ENCODE results near the gene FBXL16.
A peak's percentile ranks its signal among the peaks of the same experiment; 100 is the strongest.

Gene FBXL16

DNA sequence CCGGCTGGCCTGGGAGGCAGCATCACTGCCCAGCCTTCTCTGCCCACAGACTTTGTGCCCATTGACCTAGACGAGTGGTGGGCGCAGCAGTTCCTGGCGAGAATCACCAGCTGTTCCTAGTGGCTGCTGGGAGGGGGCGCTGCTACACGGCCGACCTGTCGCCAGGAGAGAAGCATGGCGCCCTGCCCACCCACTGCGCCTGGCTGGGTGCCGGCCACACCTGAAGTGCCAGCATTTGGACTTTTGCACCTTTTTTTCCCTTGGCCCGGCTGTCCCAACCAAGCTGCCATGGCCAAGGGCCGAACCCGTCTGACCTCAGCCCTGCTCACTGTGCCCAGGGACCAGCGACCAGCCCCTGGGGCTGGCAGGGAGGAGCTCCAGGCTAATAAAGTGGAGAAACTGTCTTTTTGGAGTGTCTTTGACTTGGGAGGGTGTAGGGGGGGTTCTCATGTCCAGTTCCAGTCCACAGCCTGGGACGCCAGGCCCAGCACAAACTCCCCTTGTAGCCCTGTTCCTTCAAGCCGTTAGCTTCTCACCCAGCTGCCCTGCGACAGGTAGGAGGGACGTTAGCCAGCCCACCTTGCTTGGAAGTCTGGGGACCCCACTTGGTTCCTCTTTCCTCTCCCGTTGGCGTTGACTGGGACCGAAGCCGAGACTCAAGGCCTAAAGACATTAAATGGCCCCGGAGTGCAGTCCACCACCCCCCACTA, 57.4 kb downstream of the FBXL16 start:
- FAIRE-seq (peak; percentile 71), DNase-seq (ENCODE audit: extremely low spot score, insufficient read length, low read depth) (peak; percentile 57)

DNA sequence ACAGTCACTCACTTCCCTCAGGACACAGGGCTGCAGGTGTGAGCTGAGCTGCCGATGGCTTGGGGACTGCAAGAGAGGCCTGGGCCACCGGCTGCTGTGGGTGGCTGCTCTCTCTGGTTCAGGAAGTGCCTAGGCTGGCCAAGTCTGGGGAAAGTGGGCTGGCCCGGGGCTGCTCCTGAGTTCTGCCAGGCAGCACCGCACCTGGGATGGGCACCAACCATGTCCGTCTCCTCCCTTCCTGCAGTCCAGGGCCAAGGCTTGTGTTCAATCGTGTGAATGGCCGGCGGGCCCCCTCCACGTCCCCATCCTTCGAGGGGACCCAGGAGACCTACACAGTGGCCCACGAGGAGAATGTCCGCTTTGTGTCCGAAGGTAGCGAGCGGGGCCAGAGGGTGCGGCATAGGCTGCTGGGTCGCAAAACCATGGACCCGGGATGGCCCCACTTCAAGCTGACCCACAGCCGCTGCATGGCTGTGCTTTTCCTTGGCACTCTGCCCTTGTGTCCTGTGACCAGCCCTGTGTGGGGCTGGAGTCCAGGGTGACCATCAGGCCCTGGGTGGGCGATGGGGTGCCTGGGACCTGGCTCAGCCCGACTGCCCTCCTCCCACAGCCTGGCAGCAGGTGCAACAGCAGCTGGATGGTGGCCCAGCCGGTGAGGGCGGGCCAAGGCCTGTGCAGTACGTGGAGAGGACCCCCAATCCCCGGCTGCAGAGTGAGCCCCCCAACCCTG, 58.3 kb downstream of the FBXL16 start:
- DNase-seq (ENCODE audit: extremely low spot score, insufficient read length, low read depth) (no peak), FAIRE-seq (no peak)

DNA sequence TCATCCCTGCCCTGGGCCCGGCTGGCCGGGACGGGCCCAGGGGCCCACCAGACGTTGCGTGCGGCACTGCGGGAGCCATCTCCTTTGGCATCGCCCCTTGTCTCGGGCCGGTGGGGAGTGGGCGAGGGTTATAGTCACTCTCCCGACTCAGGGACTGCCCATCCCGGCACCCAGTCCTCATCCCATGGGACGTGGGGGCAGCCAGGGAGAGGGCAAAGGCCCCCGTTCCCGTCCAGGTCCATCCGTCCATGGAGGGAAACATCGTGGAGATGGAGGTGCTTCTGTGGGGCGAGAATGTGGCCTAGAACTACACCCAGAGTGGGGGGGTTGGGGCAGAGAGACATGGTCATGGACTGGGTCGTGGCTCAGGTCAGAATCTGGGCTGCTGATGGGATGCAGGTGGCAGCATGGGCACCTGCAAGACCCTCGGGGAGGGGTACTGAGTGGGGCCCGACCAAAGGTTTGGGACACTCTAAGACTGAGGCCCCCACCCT, 58.9 kb downstream of the FBXL16 start:
- DNase-seq (ENCODE audit: extremely low spot score, insufficient read length, low read depth), result no peak

GRCh38 chr16:645852-646678, 59.5 kb downstream of the FBXL16 start:
- no peak for DNase-seq (ENCODE audit: extremely low spot score, insufficient read length, low read depth)
- FAIRE-seq, result no peak

More for the DNA sequence above, 58.9 kb downstream of the FBXL16 start:
- FAIRE-seq, result no peak

DNA sequence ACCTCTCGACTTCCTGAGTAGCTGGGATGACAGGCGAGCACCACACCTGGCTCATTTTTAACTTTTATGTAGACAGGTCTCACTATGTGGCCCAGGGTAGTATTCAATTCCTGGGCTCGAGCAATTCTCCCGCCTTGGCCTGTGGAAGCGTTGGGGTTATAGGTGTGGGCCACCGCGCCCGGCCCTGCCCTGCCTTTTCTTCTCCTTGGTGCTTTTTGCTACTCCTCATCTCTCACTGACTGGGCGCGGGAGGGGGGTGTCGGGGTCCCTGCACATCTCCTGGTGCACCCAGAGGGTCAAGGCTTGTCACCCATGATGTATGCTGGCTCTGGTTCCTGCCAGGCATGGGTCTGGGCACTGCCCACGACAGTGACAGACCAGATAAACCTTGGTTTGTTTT, 61.0 kb downstream of the FBXL16 start:
- DNase-seq (ENCODE audit: extremely low spot score, insufficient read length, low read depth) (no peak), FAIRE-seq (no peak)

GRCh38 chr16:643050-643368, 62.6 kb downstream of the FBXL16 start:
- no peak for FAIRE-seq
- no peak for DNase-seq (ENCODE audit: extremely low spot score, insufficient read length, low read depth)
